Measurements from ENCODE around the gene VIL1. TPM values are rescaled to one million over a fixed set of nuclear protein-coding genes. Genes with fewer than 3 reads are reported as not detected.
A peak's percentile ranks its signal among the peaks of the same experiment; 100 is the strongest.

VIL1 gene
- total RNA-seq, 1 donor = not detected

GRCh38 chr2:218405746-218406208 is 13.1 kb upstream of the VIL1 start:
- H3K4me3 ChIP-seq (ENCODE audit: low read depth, low read length) = peak overlapping the region; percentile 15
- DNase-seq (ENCODE audit: low read depth) = no peak

GRCh38 chr2:218406209-218406948 is 12.5 kb upstream of the VIL1 start:
- peak; percentile 90 for DNase-seq (ENCODE audit: low read depth)
- TF ChIP-seq, protein P1, sequence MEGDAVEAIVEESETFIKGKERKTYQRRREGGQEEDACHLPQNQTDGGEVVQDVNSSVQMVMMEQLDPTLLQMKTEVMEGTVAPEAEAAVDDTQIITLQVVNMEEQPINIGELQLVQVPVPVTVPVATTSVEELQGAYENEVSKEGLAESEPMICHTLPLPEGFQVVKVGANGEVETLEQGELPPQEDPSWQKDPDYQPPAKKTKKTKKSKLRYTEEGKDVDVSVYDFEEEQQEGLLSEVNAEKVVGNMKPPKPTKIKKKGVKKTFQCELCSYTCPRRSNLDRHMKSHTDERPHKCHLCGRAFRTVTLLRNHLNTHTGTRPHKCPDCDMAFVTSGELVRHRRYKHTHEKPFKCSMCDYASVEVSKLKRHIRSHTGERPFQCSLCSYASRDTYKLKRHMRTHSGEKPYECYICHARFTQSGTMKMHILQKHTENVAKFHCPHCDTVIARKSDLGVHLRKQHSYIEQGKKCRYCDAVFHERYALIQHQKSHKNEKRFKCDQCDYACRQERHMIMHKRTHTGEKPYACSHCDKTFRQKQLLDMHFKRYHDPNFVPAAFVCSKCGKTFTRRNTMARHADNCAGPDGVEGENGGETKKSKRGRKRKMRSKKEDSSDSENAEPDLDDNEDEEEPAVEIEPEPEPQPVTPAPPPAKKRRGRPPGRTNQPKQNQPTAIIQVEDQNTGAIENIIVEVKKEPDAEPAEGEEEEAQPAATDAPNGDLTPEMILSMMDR (IDR thresholded peaks at IDR 0.05; ENCODE audit: insufficient read depth, low read length) = peak; percentile 91

More at GRCh38 chr2:218405746-218406208, 13.1 kb upstream of the VIL1 start:
- TF ChIP-seq, protein P1 (IDR thresholded peaks at IDR 0.05; ENCODE audit: insufficient read depth, low read length) = no peak

GRCh38 chr2:218406949-218407618 is 11.8 kb upstream of the VIL1 start:
- peak; percentile 62 for DNase-seq (ENCODE audit: low read depth)
- H3K4me3 ChIP-seq (ENCODE audit: low read depth, low read length) = peak overlapping the region; percentile 60
- TF ChIP-seq, protein P1 (IDR thresholded peaks at IDR 0.05; ENCODE audit: insufficient read depth, low read length) = no peak

More at GRCh38 chr2:218406209-218406948, 12.5 kb upstream of the VIL1 start:
- H3K4me3 ChIP-seq (ENCODE audit: low read depth, low read length) = peak overlapping the region; percentile 60

DNA sequence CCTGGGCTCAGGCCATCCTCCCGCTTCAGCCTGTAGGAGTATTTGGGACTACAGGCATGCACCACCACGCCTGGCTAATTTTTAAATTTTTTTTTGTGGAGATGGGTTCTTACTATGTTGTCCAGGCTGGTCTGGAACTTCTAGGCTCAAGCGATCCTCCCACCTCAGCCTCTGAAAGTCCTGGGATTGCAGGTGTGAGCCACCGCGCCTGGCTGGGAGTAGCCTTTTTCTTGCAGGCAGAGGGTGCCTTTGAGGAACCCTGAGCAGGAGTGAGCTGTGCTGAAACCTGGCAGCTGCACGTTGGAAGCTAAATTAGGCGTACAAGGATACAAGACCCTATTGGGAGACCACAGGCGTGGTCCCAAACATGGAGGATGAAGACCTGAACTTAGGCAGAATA is 11.2 kb upstream of the VIL1 start:
- TF ChIP-seq, protein P1 (IDR thresholded peaks at IDR 0.05; ENCODE audit: insufficient read depth, low read length) = no peak
- no peak overlapping the region for H3K4me3 ChIP-seq (ENCODE audit: low read depth, low read length)
- no peak for DNase-seq (ENCODE audit: low read depth)

DNA sequence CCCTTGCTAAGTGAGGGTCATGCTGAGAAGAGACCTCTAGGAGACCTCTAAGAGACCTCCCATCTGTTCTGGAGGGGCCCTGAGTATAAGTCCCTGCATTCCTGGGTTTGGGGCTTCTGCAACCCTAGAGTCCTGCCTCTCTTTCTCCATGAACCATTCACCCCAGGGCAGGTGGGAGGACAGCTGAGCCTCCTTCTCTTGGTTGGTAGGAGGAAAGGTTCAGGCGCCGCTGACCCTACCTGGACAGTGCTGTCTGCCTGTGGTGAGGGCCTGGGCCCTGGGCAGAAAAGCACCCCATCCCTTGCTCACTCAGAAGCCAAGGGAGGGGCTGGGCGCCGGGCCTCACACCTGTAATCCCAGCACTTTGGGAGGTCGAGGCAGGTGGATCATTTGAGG is 604 bp upstream of the VIL1 start:
- TF ChIP-seq, protein P1 (IDR thresholded peaks at IDR 0.05; ENCODE audit: insufficient read depth, low read length) = no peak

GRCh38 chr2:218419630-218420216 is 800 bp downstream of the VIL1 start:
- DNase-seq (ENCODE audit: low read depth) = no peak
- TF ChIP-seq, protein P1 (IDR thresholded peaks at IDR 0.05; ENCODE audit: insufficient read depth, low read length) = no peak
- H3K4me3 ChIP-seq (ENCODE audit: low read depth, low read length) = no peak overlapping the region

More for the DNA sequence above, 604 bp upstream of the VIL1 start:
- H3K4me3 ChIP-seq (ENCODE audit: low read depth, low read length) = no peak overlapping the region
- no peak for DNase-seq (ENCODE audit: low read depth)
